ENCODE data around the gene MFSD6L.
"Not testable (repeated sequence)": the region's sequence is repeated elsewhere in the genome, so short reads cannot be mapped to it uniquely, and the experiment has no call there.

Gene MFSD6L

DNA sequence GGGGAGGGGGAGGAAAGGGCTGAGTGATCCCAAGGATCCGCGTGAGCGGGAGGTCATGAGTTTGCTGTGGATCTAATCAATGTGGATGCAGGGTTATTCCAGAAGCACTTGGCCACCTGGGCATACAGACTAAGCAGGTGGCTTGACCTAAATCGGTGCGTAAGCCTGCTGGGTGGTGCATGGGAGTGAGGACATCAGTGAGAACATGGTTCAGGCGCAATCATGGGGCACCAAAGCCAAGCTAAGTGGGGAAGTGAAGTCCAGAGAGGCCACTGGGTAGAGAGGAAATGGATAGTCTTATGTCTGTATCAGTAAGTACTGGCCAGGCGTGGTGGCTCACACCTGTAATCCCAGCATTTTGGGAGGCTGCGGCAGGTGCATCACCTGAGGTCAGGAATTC is 18.9 kb upstream of the MFSD6L start:
- peaks cover 22% of the 10 kb centered on the region for H3K36me3 Mint-ChIP-seq
- no peak for DNase-seq (ENCODE audit: low spot score in 2 of 2)
- H3K4me1 Mint-ChIP-seq = peaks cover 2% of the 10 kb centered on the region
- no peak overlapping the region for H3K4me3 Mint-ChIP-seq
- no peak overlapping the region for H3K27ac Mint-ChIP-seq
- H3K27me3 Mint-ChIP-seq = no peaks in the 10 kb centered on the region
- ATAC-seq (ENCODE audit: low read depth) = no peak
- H3K9me3 Mint-ChIP-seq = no peaks in the 10 kb centered on the region

DNA sequence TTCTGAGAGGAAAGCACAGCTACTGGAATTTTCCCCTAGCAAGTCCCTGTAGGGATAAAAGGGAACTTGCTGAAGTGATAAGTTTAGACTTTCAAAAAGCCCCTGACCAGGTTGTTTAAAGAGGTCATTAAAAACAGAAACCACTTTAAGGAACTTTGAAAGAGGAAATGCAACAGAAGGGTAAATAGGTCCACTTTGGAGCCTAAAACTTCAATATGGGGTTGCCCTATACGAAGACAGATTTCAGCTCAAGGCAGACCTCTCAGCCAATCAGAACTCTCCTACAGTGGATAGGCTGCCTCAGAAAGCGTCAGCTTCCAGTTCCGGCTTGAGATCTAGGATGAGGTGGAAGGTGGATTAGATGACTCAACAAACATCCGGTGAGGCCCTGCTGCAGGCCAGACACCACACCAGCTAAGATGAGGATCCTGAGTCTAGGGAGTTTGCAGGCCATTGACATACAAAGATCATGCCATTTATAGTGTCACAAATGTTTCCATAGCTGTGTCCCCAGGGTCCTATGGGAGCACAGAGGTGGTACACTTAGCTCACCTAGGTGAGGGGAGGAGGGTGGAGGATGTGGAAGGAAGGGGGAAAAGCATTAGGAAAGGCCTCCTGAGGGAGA is 7.9 kb upstream of the MFSD6L start:
- Mint-ChIP-seq H3K36me3 (peaks cover 30% of the 10 kb centered on the region), H3K27me3 (no peaks in the 10 kb centered on the region), H3K27ac (peak overlapping the region; percentile 99), H3K4me3 (peak overlapping the region; percentile 79), H3K9me3 (peaks cover 9% of the 10 kb centered on the region), H3K4me1 (peaks cover 33% of the 10 kb centered on the region)
- DNase-seq (ENCODE audit: low spot score in 2 of 2) (peak; percentile 49 to 69), ATAC-seq (ENCODE audit: low read depth) (peak; percentile 88)

DNA sequence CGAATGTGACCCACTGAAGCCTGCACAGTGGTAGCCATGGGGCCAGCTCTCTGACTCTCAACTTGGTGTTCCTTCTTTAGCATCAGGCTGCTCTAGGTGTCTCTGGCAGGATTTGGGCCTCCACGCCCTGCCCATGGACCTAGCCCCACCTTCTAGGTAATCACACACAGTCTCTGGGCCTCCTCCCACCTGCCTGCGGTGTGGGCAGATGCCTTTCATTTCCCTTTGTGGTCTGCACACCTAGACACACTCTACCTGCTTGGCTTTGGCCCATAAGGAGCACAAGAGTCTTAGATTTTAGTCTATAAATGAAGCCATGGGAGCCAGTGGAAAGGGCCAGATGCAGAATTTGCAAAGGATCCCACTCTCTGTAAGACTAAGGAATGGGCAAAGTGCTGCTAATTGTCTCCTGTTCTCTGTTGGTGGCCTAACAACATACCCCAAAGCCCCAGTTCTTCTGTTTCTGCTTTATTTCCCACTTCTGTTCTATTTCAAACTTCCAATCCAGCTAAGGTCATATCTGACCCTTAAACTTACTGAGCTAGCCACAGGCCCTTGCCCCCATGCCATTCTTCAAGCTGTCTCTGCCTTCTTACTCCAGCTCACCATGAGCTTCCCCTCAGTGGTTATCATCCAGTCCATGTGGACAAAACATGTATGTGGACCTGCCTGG is 7.2 kb upstream of the MFSD6L start:
- H3K9me3 Mint-ChIP-seq = peaks cover 9% of the 10 kb centered on the region
- peak; percentile 39 for ATAC-seq (ENCODE audit: low read depth)
- peak overlapping the region; percentile 99 for H3K27ac Mint-ChIP-seq
- peak overlapping the region; percentile 79 for H3K4me3 Mint-ChIP-seq
- H3K36me3 Mint-ChIP-seq = peaks cover 24% of the 10 kb centered on the region
- peak in 1 of 2 donors; percentile 21 for DNase-seq (ENCODE audit: low spot score in 2 of 2)
- peaks cover 33% of the 10 kb centered on the region for H3K4me1 Mint-ChIP-seq
- H3K27me3 Mint-ChIP-seq = no peaks in the 10 kb centered on the region

DNA sequence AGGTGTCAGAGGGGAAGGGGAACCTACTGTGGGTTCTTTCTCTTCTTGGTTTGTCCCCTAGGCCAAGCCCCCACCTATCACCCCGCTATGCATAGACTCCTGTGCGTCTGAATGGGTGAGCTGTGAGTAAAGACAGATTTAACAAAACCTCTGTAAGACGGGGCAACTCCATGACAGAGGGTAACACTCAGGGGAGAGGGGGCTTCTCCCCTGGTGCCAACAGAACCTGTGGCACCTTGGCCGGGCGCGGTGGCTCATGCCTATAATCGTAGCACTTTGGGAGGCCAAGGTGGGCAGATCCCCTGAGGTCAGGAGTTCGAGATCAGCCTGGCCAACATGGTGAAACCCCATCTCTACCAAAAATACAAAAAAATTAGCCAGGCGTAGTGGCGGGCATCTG is 6.2 kb upstream of the MFSD6L start:
- peaks cover 33% of the 10 kb centered on the region for H3K4me1 Mint-ChIP-seq
- not testable (repeated sequence) for H3K4me3 Mint-ChIP-seq; H3K9me3 Mint-ChIP-seq; ATAC-seq (ENCODE audit: low read depth); H3K27me3 Mint-ChIP-seq
- peak in 1 of 2 donors; percentile 1 for DNase-seq (ENCODE audit: low spot score in 2 of 2)
- peaks cover 21% of the 10 kb centered on the region for H3K36me3 Mint-ChIP-seq
- H3K27ac Mint-ChIP-seq = peak overlapping the region; percentile 99

DNA sequence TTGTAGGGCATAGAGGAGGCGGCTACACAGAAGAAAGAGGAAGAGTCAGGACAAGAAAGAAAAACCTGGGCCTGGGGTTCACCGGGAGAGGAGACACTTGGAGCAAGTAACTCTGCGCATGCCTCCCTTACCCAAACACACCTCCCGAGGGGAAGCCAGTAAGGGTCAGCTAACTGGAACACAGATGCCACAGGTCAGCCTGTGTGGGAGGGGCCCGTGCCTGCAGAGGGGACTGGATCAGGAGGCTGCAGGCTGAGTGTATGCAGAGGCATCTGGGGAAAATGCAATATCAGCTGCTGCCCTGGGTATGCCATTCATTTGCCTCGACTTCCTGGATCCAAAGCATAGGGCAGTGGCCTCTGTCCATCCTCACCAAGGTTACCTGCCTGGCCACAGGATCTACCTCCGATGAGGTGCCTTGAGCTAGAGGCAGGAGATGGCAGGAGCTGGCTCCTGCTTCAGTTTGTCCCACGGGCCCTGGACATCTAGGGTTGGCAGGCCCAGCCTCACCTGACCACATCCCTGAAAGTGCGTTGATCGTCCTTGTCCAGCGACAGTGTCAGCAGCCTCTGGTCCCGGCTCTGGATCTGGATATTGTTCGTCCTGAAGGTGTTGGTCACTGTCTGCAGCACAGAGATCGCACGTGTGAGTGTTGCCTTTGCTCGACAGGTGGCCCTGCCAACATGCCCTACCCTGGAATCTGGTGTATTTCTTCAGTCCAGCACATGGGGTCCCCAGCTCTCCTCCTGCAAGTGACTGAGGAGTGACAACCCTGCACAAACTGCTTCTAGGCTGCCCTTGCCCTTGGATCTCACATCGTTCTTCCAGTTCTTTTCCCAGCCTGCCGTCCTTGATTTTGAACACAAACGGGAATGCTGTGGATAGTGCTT is 4.6 kb upstream of the MFSD6L start:
- no peak for ATAC-seq (ENCODE audit: low read depth)
- Mint-ChIP-seq H3K27me3 (no peaks in the 10 kb centered on the region), H3K36me3 (peaks cover 13% of the 10 kb centered on the region), H3K9me3 (peaks cover 9% of the 10 kb centered on the region), H3K4me3 (no peak overlapping the region), H3K27ac (peak overlapping the region; percentile 35), H3K4me1 (peaks cover 33% of the 10 kb centered on the region)
- DNase-seq (ENCODE audit: low spot score in 2 of 2) = peak in 1 of 2 donors; percentile 9

DNA sequence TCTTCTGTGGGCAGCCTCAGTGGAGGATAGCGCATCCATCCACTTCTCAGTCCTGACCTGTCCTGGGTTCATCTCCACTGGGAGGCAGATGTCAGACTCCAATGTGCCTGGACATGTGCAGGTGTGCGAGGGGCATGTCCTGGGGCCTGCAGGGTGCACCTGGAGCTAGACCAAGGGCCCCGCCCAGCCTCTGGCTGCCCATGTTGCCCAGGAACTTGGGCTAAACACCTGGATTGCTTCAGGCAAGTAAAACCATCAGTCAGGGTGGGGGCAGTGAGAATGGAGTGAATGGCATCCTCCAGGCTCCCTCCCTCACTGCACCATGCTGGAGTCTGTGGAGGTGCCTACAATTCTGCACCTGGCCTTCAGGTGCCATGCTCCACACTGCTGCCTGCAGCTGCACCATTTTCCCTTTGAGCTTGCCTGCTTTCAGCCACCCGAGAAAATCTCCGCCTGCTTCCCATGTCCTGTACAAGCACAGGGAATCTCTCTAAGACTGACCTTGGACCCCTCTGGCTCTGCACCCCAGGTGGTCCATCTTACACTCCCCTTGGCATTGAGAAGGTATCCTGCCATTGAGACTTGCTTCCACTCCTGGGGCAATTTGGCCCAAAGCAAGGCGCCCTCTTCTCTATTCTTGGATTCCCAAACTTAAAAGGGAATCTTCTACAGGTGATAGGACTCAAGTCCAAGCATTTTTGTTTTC is 2.1 kb upstream of the MFSD6L start:
- no peaks in the 10 kb centered on the region for H3K9me3 Mint-ChIP-seq
- no peak for DNase-seq (ENCODE audit: low spot score in 2 of 2)
- peaks cover 13% of the 10 kb centered on the region for H3K4me1 Mint-ChIP-seq
- no peaks in the 10 kb centered on the region for H3K27me3 Mint-ChIP-seq
- no peak overlapping the region for H3K27ac Mint-ChIP-seq
- ATAC-seq (ENCODE audit: low read depth) = no peak
- no peak overlapping the region for H3K4me3 Mint-ChIP-seq
- peaks cover 5% of the 10 kb centered on the region for H3K36me3 Mint-ChIP-seq

DNA sequence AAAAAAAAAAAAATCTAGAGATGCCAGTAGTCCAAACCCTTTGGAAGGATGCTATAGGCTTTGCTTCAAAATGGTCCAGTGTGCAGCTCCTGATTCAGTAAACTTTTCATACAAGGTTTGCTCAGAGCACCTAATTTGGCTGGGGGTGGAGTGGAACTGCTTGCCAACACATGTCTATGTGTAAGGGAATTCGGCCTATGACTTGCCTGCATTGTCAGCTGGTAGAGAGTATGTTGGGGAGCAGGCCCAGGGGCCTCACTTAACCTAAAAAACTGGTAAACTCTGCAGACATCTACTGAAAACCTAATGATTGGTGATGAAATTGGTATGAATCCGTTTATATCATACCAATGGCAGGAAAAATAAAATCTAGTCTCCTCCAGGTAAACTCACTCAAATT is 1.5 kb upstream of the MFSD6L start:
- ATAC-seq (ENCODE audit: low read depth) = no peak
- DNase-seq (ENCODE audit: low spot score in 2 of 2) = no peak
- no peak overlapping the region for H3K4me3 Mint-ChIP-seq
- H3K4me1 Mint-ChIP-seq = peaks cover 7% of the 10 kb centered on the region
- no peaks in the 10 kb centered on the region for H3K27me3 Mint-ChIP-seq
- H3K9me3 Mint-ChIP-seq = no peaks in the 10 kb centered on the region
- no peak overlapping the region for H3K27ac Mint-ChIP-seq
- H3K36me3 Mint-ChIP-seq = peaks cover 5% of the 10 kb centered on the region

DNA sequence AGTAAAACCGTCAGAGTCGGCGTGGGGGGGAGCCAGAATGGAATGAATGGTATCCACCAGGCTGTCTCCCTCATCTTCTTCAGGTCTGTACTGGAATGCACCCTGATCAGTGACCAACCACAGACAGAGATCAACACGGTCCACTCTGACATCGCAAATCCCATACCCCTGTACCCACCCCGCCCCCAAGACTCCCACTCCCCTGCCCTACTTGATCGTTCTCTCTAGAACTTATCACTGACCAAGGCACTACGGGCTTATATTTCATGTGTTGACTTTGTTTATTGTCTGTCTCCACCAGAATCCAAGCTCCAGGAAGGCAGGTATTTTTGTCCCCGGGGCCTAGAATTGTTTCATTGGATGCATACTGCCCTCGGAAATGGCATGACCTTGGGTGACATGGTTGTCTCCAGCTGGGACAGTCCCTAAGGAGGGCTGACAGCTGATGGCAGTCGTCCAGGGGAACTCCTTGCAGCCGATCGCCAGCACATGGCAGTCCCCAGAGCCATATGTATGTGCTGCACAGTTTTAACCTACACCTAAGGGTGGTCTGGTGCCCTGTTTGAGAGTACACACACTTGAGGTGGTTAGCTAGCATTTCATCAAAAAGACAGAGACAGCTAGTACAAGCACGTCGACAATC is 526 bp upstream of the MFSD6L start:
- Mint-ChIP-seq H3K4me1 (peaks cover 8% of the 10 kb centered on the region), H3K9me3 (no peaks in the 10 kb centered on the region), H3K27ac (no peak overlapping the region), H3K36me3 (peaks cover 5% of the 10 kb centered on the region), H3K27me3 (no peaks in the 10 kb centered on the region), H3K4me3 (no peak overlapping the region)
- ATAC-seq (ENCODE audit: low read depth) (no peak), DNase-seq (ENCODE audit: low spot score in 2 of 2) (peak in 1 of 2 donors; percentile 5)

DNA sequence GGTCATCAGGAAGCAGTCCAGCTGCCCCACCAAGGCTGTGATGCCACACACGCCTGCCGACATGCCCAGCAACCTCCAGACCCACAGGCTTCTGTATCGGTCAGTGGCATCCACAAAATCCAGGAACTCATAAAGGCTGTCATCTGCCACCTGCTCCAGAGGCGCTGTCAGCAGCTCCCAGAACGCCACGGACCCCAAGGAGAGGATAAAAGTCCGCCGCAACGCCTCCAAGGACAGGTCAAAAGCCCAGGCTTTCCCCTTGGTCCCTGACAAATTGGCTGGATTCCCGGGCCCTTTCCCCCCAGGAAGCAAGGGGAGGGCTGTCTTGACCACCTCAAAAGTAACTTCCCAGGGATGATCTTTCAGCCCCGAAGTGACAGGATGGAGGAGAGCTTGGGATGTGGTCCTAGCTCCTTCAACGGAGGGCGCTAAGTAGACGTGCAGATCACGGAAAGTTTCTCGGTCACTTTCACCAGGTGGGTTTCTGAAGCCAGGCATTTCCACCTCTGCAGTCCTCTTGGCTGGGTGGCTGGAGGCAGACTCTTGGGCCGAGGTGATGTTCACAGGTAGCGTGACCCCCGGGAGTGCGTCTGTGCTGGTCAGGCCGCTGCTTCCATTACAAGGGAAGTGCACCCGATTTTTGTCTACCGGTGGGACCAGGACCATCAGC is 854 bp downstream of the MFSD6L start:
- Mint-ChIP-seq H3K9me3 (no peaks in the 10 kb centered on the region), H3K4me3 (no peak overlapping the region), H3K36me3 (peaks cover 3% of the 10 kb centered on the region), H3K27me3 (no peaks in the 10 kb centered on the region), H3K4me1 (peaks cover 13% of the 10 kb centered on the region), H3K27ac (no peak overlapping the region)
- DNase-seq (ENCODE audit: low spot score in 2 of 2) = no peak
- no peak for ATAC-seq (ENCODE audit: low read depth)

DNA sequence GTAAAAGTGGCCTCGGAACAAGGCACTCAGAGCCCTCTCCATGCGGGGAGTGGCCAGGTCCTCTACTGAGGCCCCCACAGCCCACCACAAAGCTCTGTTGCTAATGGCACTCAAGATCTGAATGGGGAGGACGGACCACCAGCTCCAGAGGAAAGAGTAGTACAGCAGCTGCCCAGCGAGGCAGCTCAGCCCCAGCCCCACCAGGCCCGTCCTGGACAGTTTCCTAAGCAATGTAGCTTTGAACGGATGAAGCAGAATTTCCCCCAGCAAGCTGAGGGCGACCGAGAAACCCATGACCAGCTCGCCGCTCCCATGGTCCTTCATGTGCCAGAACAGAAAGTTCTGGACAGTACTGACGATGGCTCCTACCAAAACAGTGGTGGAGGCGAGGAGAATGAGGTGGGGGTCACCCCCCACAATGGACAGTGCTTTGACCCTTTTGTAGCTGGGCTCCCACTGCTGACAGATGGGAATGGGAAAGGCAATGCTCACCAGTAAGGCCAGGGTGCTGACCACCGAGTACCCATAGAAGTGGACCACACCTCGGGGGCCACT is 1.5 kb downstream of the MFSD6L start:
- H3K36me3 Mint-ChIP-seq = peaks cover 2% of the 10 kb centered on the region
- ATAC-seq (ENCODE audit: low read depth) = no peak

DNA sequence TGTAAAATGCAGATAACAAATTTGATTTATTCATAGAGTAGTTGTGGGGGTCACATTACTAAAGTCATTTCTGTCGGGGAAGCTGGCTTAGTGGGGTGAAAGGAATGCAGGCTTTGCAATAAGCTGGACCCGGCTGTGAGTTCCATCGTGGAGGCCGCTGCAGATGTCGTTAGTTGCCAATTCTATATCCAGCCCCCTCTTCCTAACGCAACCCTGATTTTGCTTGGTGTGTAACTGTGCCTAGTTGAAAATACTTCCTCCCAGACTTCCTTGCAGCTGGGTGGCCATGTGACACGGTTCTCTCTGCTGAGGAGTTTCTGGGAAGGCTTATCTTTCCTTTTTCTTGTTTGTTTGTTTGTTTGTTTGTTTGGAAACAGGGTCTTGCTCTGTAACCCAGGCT is 4.5 kb downstream of the MFSD6L start:
- H3K27ac Mint-ChIP-seq = no peak overlapping the region
- peaks cover 2% of the 10 kb centered on the region for H3K36me3 Mint-ChIP-seq
- no peak overlapping the region for H3K4me3 Mint-ChIP-seq
- H3K4me1 Mint-ChIP-seq = peaks cover 11% of the 10 kb centered on the region
- no peak for ATAC-seq (ENCODE audit: low read depth)
- no peaks in the 10 kb centered on the region for H3K27me3 Mint-ChIP-seq
- DNase-seq (ENCODE audit: low spot score in 2 of 2) = no peak
- H3K9me3 Mint-ChIP-seq = no peaks in the 10 kb centered on the region

More for the DNA sequence above, 1.5 kb downstream of the MFSD6L start:
- H3K4me1 Mint-ChIP-seq = peaks cover 11% of the 10 kb centered on the region
- H3K27ac Mint-ChIP-seq = no peak overlapping the region
- no peaks in the 10 kb centered on the region for H3K9me3 Mint-ChIP-seq
- no peak overlapping the region for H3K4me3 Mint-ChIP-seq
- H3K27me3 Mint-ChIP-seq = no peaks in the 10 kb centered on the region
- DNase-seq (ENCODE audit: low spot score in 2 of 2) = no peak

DNA sequence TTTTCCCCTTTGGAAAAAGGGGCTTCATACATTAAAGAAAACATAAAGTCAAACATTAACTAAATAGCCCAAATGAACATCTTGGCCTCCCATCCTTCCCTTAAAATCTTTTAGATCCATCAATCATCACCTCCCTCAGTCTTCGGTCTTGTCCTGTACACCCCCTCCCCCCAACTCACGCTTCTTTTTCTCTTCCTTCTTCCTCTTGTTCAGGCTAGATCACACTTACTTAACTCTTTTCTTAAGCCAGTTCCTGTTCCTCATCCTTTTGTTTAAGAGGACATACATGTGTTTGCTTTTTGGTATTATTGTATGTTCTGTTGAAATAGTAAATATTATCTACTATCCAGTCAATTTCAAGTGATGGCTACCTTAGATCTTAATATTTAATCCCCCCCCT is 5.5 kb downstream of the MFSD6L start:
- peak overlapping the region; percentile 1 for H3K27ac Mint-ChIP-seq
- no peak overlapping the region for H3K4me3 Mint-ChIP-seq
- H3K9me3 Mint-ChIP-seq = no peaks in the 10 kb centered on the region
- peaks cover 11% of the 10 kb centered on the region for H3K4me1 Mint-ChIP-seq
- ATAC-seq (ENCODE audit: low read depth) (no peak), DNase-seq (ENCODE audit: low spot score in 2 of 2) (no peak)
- no peaks in the 10 kb centered on the region for H3K27me3 Mint-ChIP-seq
- H3K36me3 Mint-ChIP-seq = peaks cover 2% of the 10 kb centered on the region

DNA sequence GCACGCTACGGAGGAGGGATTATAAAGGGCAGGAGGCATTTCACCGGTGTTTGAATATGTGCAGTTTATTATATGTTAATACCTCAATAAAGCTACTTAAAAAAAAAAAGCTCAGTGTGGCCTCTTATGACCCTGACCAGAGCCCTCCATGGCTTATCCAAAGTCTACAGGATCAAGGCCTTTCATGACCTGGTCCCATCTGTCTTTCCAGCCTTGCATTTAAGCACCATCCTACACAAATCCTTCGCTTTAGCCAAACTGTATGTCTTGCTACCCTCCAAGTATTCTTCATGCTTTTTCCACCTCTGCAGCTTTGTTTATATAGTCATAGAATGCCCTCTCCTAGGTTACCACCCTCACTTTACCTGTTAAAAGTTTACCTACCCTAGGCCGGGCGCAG is 6.5 kb downstream of the MFSD6L start:
- no peak for ATAC-seq (ENCODE audit: low read depth)
- no peak overlapping the region for H3K4me3 Mint-ChIP-seq
- peaks cover 1% of the 10 kb centered on the region for H3K36me3 Mint-ChIP-seq

More for the DNA sequence above, 6.5 kb downstream of the MFSD6L start:
- peaks cover 11% of the 10 kb centered on the region for H3K4me1 Mint-ChIP-seq
- H3K27me3 Mint-ChIP-seq = peaks cover 2% of the 10 kb centered on the region
- H3K9me3 Mint-ChIP-seq = no peaks in the 10 kb centered on the region
- DNase-seq (ENCODE audit: low spot score in 2 of 2) = no peak
- no peak overlapping the region for H3K27ac Mint-ChIP-seq

Data from memory B cell (primary cell).